22Rv1 (cell line): ENCODE results near the gene ZSWIM5.

Experiments
- CTCF ChIP-seq: fragments of 450-650 bp; IDR thresholded peaks from 2 replicates; pipeline ENCODE4 v1.5.1; 2017; ENCODE audit warnings: mild to moderate bottlenecking
- ZFX ChIP-seq: fragments of 450-650 bp; IDR thresholded peaks from 2 replicates; pipeline ENCODE4 v1.6.1; 2017; ENCODE audit warnings: antibody characterized with exemption, borderline replicate concordance

- no peak for TF ChIP-seq CTCF
- TF ChIP-seq ZFX, result no peak
These were observed 102.9 kb downstream of the ZSWIM5 start for GRCh38 chr1:45103534-45103933.
